CD4-positive, alpha-beta T cell treated with Interleukin-15 for 1 hour (primary cell): ENCODE data around the gene SMIM3.
"Not testable (repeated sequence)": the region's sequence is repeated elsewhere in the genome, so short reads cannot be mapped to it uniquely, and the experiment has no call there.

ENCODE experiments used
- DNase-seq: peaks from one replicate; pipeline ENCODE4 v3.0.0-alpha.2; 2020

Gene SMIM3

GRCh38 chr5:150765799-150766169 lies 12.8 kb upstream of the SMIM3 start:
- no peak for DNase-seq

- no peak for DNase-seq
Observed at GRCh38 chr5:150766251-150766650, 12.3 kb upstream of the SMIM3 start.

- no peak for DNase-seq
Observed at GRCh38 chr5:150771034-150771795, 7.3 kb upstream of the SMIM3 start.

GRCh38 chr5:150774145-150774544 lies 4.4 kb upstream of the SMIM3 start:
- no peak for DNase-seq

GRCh38 chr5:150777685-150778084 lies 872 bp upstream of the SMIM3 start:
- DNase-seq = no peak

GRCh38 chr5:150778088-150778516 lies 455 bp upstream of the SMIM3 start:
- no peak for DNase-seq

- no peak for DNase-seq
Observed at GRCh38 chr5:150779397-150780186, 1.0 kb downstream of the SMIM3 start.

- DNase-seq = peak; percentile 24
Observed at GRCh38 chr5:150780187-150780692, 1.7 kb downstream of the SMIM3 start.

GRCh38 chr5:150780816-150781221 lies 2.3 kb downstream of the SMIM3 start:
- DNase-seq = no peak

- no peak for DNase-seq
Observed at GRCh38 chr5:150781706-150782614, 3.4 kb downstream of the SMIM3 start.

GRCh38 chr5:150782850-150783249 lies 4.3 kb downstream of the SMIM3 start:
- DNase-seq = no peak

- peak; percentile 66 for DNase-seq
Observed at GRCh38 chr5:150783422-150783928, 4.9 kb downstream of the SMIM3 start.

- no peak for DNase-seq
Observed at GRCh38 chr5:150785950-150786349, 7.4 kb downstream of the SMIM3 start.

GRCh38 chr5:150786876-150787275 lies 8.3 kb downstream of the SMIM3 start:
- no peak for DNase-seq

GRCh38 chr5:150787656-150788055 lies 9.1 kb downstream of the SMIM3 start:
- no peak for DNase-seq

- no peak for DNase-seq
Observed at GRCh38 chr5:150788977-150789376, 10.4 kb downstream of the SMIM3 start.

- no peak for DNase-seq
Observed at GRCh38 chr5:150789450-150789849, 10.9 kb downstream of the SMIM3 start.

GRCh38 chr5:150789943-150790611 lies 11.5 kb downstream of the SMIM3 start:
- peak; percentile 60 for DNase-seq

GRCh38 chr5:150791536-150791935 lies 13.0 kb downstream of the SMIM3 start:
- no peak for DNase-seq

- DNase-seq = not testable (repeated sequence)
Observed at GRCh38 chr5:150793423-150793888, 14.9 kb downstream of the SMIM3 start.

- no peak for DNase-seq
Observed at GRCh38 chr5:150794927-150795326, 16.4 kb downstream of the SMIM3 start.

GRCh38 chr5:150797384-150797783 lies 18.8 kb downstream of the SMIM3 start:
- DNase-seq = no peak
